Epithelial cell of proximal tubule (primary cell): Measurements from ENCODE around the gene IFT43. TPM values are rescaled to one million over a fixed set of nuclear protein-coding genes. Genes with fewer than 3 reads are reported as not detected.

Source experiments
- DNase-seq: peaks from one replicate; pipeline ENCODE4 v3.0.0-alpha.2; 2011; ENCODE audit warnings: low read depth
- H3K4me3 ChIP-seq: 2 replicates; pipeline ENCODE4 v1.5.1; 2011; ENCODE audit warnings: low read depth, mild to moderate bottlenecking, low read length
- CTCF ChIP-seq: conservative IDR thresholded peaks from 2 replicates; pipeline ENCODE4 v1.5.1; 2012; ENCODE audit warnings: low read depth, mild to moderate bottlenecking, low read length
- total RNA-seq: library from RNA; depleted of rRNA; stranded (reverse); fragments of >200 nt; gene quantifications from 2 replicates; pipeline ENCODE4 v1.2.3, GENCODE V29; 2015

IFT43 gene
- total RNA-seq, 1 donor from 2014 or later = 28.3 TPM

- no peak overlapping the region for H3K4me3 ChIP-seq
- no peak for TF ChIP-seq CTCF
- DNase-seq = no peak
Measured at GRCh38 chr14:76123426-76124225, 138.1 kb downstream of the IFT43 start.

- no peak for TF ChIP-seq CTCF
- no peak overlapping the region for H3K4me3 ChIP-seq
- no peak for DNase-seq
Measured at GRCh38 chr14:76125511-76125910, 139.9 kb downstream of the IFT43 start.

GRCh38 chr14:76126076-76126475 is 140.5 kb downstream of the IFT43 start:
- no peak overlapping the region for H3K4me3 ChIP-seq
- TF ChIP-seq CTCF = no peak
- DNase-seq = no peak

- H3K4me3 ChIP-seq = no peak overlapping the region
- TF ChIP-seq CTCF = no peak
- DNase-seq = no peak
Measured at GRCh38 chr14:76129851-76130576, 144.5 kb downstream of the IFT43 start.

- DNase-seq = no peak
- no peak overlapping the region for H3K4me3 ChIP-seq
- no peak for TF ChIP-seq CTCF
Measured at GRCh38 chr14:76131071-76131965, 145.8 kb downstream of the IFT43 start.

GRCh38 chr14:76133103-76133502 is 147.5 kb downstream of the IFT43 start:
- DNase-seq = no peak
- no peak for TF ChIP-seq CTCF
- H3K4me3 ChIP-seq = no peak overlapping the region

Other genes with a start within 250 kb of the IFT43 start
- gene TGFB3, start 3.8 kb upstream of the IFT43 start, total RNA-seq = 0.36 and 1.3 TPM in 2 replicates
- gene GPATCH2L, start 166.2 kb downstream of the IFT43 start, total RNA-seq = 25.4 and 44.2 TPM in 2 replicates